CD4-positive, alpha-beta T cell treated with Interleukin-10 for 1 hour (primary cell): Measurements from ENCODE around the gene CIBAR2.
"Not testable (repeated sequence)": the region's sequence is repeated elsewhere in the genome, so short reads cannot be mapped to it uniquely, and the experiment has no call there.

ENCODE experiments used
- DNase-seq: peaks from one replicate; pipeline ENCODE4 v3.0.0-alpha.2; 2020

Gene CIBAR2

GRCh38 chr16:85127379-85127723, 15.1 kb upstream of the CIBAR2 start:
- DNase-seq: no peak

DNA sequence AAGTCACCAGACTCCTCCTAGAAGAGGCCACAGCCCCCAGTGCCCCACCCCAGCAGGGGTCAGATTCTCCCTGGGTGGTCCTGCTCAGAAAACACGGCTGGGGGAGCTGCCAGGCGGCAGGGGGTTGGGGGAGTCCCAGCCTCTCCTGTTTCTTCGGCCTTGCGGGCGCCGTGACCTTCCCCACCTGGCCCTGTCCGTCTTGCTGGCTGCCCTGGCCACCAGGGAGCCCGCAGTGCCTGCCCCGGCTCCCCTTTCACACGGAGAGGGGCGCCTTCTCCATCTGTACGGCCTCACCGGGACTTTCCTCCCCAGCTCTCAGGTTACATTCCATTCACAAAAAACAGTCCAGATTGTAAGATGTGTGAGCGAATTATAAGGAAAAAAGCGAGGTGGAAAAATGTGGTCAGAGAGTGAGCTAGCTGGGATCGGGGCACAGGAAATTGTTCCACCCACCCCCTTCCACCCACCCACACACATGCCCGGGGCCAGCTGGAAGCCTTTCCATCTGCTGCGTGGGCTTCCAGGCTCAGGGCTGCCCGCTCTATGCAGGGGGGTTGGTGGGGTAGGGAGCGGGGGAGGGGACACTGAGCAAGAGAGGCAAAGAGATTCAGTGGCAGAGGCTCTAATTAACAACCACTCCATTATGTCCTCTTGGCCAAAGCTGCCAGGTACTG, 14.6 kb upstream of the CIBAR2 start:
- DNase-seq: no peak

- no peak for DNase-seq
These were observed 14.1 kb upstream of the CIBAR2 start for GRCh38 chr16:85126394-85126704.

- no peak for DNase-seq
These were observed 13.5 kb upstream of the CIBAR2 start for GRCh38 chr16:85125570-85126393.

- DNase-seq: no peak
These were observed 12.5 kb upstream of the CIBAR2 start for GRCh38 chr16:85124636-85125346.

DNA sequence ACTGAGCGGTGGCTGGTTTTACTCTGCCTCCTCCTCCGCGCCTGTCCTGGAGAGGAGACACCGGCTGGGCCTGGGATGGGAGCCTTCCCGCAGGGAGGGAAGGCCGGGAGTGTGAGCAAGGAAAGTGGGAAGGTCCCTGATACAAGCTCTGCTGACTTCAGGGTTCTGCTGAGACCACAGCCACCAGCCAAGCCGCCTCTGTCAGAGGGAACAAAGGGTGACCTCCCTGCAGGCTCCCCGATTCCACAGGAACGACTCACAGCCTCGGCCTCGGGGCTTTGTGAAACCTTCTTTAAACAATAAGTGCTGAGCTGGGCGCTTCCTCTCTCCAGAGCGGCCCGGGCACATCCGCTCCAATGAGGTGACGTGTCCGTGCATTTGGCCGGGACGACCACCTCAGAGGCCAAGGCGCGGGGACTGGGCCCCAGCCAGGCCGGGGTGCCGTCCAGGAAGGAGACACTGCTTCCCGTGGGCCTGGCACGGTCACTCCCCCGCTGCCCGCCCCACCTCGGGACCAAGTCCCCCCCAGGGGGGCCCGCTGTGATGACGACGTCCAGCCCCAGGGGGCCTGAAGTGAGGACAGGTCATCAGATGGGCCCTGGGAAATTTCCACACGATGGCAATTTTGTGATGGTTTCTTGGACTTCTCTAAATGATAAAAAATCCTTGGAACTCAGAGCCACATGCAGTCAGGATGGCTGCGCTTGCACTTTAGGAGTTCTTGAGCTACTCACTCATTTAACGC, 11.8 kb upstream of the CIBAR2 start:
- DNase-seq: no peak

- not testable (repeated sequence) for DNase-seq
These were observed 11.2 kb upstream of the CIBAR2 start for GRCh38 chr16:85123441-85123840.

GRCh38 chr16:85120006-85120340, 7.7 kb upstream of the CIBAR2 start:
- no peak for DNase-seq

GRCh38 chr16:85117418-85117817, 5.1 kb upstream of the CIBAR2 start:
- DNase-seq: no peak

GRCh38 chr16:85114909-85115567, 2.8 kb upstream of the CIBAR2 start:
- DNase-seq: peak; percentile 80

DNA sequence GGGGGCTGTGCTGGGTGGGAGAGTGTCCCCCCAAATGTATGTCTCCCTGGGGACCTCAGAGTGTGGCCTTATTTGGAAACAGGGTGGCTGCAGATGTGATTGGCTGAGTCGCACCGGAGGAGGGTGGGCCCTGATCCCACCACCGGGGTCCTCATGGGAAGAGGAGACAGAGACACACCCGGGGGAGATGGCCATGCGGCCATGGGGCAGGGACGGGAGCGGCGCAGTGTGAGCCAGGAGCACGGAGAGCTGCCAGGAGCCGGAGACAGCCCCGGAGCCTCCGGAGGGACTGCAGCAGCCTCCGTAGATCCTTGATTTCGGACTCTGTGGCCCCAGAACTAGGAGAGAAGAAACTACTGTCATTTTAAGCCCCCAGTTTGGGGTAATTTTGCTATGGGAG, 1.6 kb upstream of the CIBAR2 start:
- DNase-seq: no peak

DNA sequence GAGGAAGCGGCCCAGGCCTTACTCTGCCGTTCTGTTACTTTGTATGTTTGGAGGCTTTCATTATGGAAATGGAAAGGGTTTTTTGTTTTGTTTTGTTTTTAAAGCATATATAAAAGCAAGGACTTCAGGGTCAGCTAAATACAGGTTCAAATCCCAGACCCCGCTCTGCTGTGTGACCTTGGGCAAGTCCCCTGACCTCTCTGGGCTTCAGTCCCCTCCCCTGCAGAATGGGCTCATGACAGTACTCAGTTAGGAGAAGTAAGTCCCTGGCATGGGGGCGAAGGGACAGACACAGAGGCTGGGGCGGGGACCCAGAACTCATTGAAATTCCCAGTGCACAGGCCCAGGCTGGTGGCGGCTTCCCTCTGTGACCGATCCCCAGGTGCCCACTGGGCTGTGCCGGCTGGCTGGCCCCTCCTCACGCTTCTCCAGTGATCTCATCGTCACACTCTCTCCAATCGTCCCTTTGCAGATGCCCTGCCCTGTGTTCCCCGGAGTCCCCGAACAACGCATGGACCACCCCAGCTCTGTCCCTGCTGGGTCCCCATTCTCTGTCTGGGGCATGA, 979 bp upstream of the CIBAR2 start:
- DNase-seq: no peak

- no peak for DNase-seq
These were observed 1.1 kb downstream of the CIBAR2 start for GRCh38 chr16:85111184-85111583.

DNA sequence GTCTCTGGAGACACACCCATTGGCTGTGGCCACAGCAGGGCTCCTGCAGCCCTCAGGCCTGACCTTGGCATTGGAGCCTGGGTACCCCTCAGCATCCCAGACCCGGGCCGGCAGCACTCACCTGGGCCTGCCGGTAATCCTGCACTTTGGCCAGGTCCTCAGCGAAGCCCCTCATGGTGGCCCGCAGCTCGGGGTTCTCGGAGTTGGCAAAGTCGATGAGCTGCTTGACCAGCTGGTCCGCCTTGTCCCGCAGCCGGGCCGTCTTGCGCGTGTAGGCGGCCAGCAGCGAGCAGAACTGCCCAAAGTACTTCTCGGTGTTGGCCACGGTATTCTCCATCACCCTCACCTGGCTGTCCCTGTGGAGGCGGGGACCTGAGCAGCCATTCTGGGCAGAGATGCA, 2.2 kb downstream of the CIBAR2 start:
- no peak for DNase-seq

DNA sequence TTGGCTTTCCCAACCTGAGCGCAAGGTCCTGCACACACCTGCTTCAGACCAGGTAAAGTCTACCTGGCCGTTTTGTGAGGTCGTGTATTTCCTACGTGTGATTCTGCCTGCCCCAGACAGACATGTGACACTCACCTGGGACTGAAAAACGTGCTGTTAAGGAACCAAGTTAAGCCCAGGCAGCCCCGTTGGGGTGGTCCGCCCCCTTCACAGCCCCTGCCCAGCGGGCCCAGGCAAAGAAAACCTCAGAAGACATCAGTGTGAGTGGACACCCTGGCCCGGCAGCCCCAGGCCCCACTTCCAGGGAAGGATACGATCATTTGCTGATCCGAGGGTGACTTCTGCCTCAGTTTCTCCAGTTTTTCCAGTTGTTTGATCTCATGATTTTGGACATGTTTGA, 4.7 kb downstream of the CIBAR2 start:
- no peak for DNase-seq

DNA sequence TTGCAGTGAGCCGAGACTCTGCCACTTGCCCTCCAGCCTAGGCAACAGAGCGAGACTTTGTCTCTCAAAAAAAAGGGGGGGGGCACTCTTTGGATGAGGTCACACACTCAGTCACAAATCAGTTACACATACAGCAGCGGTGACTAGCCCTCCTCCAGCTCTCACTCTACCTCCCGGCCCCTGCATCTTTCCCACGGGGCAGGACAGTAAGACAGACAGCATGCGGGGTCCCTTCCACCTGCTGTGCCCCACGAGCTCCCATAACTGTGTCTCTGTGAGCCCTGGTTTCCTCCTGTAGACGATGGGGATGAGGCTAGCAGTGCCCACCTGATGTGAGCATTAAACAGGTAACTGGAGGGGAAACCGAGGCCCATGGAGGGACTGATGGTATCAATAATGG, 5.2 kb downstream of the CIBAR2 start:
- DNase-seq: no peak

DNA sequence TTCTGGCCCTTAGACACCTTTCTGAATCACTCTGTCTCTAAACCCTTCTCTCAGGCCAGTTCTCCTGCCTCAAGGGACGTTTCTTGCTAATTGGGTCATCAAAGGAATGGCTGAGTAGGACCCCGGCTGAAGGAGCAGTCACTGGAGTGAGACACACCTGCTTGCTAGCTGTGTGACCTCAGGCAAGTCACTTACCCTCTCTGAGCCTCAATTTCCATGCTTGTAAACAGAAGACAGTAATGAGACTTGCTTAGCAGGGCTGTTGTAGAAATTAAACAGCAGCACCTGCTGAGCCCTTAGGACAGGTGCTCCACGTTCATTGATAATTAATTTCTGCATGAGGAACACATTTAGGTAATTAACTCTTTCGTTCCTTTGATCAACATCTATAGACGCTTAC, 6.8 kb downstream of the CIBAR2 start:
- DNase-seq: no peak

DNA sequence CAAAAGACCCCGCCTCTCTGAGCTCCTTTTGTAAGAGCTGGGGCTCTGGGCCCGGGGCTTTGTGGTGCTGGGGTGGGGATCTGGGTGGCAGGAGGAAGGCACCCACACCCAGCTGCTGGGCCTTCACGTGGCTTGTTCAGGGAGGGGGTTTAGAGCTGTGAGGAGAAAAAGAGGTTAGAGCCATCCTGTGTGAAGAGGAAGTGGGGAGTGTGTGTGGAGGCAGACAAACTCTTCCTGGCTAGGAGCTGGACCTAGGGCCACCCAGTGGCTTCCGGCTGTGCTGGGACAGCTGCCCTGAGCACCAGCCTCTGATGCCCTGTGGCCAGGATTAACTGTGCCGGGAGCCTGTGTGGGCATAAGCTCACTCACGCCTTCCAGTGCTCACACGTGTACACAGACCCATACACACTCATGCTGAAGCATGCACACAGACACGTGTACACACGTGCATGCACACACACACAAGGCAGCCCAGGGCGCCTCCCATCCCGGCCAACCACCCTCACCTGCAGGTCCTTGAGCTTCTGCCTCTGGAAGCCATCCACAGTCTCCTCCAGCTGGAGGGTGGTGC, 7.4 kb downstream of the CIBAR2 start:
- peak; percentile 51 for DNase-seq

DNA sequence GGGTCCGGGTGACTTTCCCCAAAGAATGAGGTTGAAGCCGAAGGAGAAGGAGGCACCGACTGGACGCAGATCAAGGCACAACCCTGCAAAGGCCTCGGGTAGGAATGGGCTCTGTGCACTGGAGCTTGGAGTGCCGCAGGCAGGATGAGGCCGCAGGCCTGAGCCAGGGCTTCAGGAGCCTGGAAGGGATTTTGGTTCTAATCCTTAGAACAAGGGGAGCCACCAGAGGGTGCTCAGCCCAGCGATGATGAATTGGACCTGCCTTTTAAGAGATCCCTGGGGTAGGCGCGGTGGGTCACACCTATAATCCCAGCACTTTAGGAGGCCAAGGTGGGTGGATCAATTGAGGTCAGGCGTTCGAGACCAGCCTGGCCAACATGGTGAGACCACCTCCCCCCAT, 8.1 kb downstream of the CIBAR2 start:
- DNase-seq: no peak

GRCh38 chr16:85103114-85104079, 8.9 kb downstream of the CIBAR2 start:
- DNase-seq: no peak
